GM12801 (cell line): ENCODE data around the gene AGXT2.

Experiments used
- CTCF ChIP-seq: IDR thresholded peaks from one replicate; pipeline ENCODE4 v1.5.1; 2011; ENCODE audit warnings: control low read depth; ENCODE audit not compliant: insufficient read length; ENCODE audit errors: extremely low read depth

The AGXT2 gene

GRCh38 chr5:35089334-35090314, 41.9 kb upstream of the AGXT2 start:
- peak; percentile 30 for TF ChIP-seq CTCF

GRCh38 chr5:35087991-35088390, 40.2 kb upstream of the AGXT2 start:
- no peak for TF ChIP-seq CTCF

GRCh38 chr5:35083150-35083549, 35.4 kb upstream of the AGXT2 start:
- TF ChIP-seq CTCF = no peak

- TF ChIP-seq CTCF = no peak
These were observed 34.8 kb upstream of the AGXT2 start for GRCh38 chr5:35082530-35082929.

- no peak for TF ChIP-seq CTCF
These were observed 33.4 kb upstream of the AGXT2 start for GRCh38 chr5:35081134-35081533.

GRCh38 chr5:35073160-35073559, 25.4 kb upstream of the AGXT2 start:
- no peak for TF ChIP-seq CTCF

GRCh38 chr5:35069188-35069587, 21.4 kb upstream of the AGXT2 start:
- TF ChIP-seq CTCF = no peak
